ENCODE results near the gene OSCP1.

OSCP1 gene

GRCh38 chr1:36486439-36487335 is 36.4 kb upstream of the OSCP1 start:
- H3K4me3 ChIP-seq (replicated peaks; ENCODE audit: low read depth, low read length), result no peak overlapping the region
- no peak for DNase-seq (ENCODE audit: extremely low read depth, low read depth)
- no peak for TF ChIP-seq CTCF (IDR thresholded peaks at IDR 0.05; ENCODE audit: low read depth, low read length, missing control alignments)

- DNase-seq (ENCODE audit: extremely low read depth, low read depth), result no peak
- H3K4me3 ChIP-seq (replicated peaks; ENCODE audit: low read depth, low read length), result no peak overlapping the region
- TF ChIP-seq CTCF (IDR thresholded peaks at IDR 0.05; ENCODE audit: low read depth, low read length, missing control alignments), result no peak
Measured at GRCh38 chr1:36486093-36486438, 35.8 kb upstream of the OSCP1 start.

- DNase-seq (ENCODE audit: extremely low read depth, low read depth), result no peak
- no peak for TF ChIP-seq CTCF (IDR thresholded peaks at IDR 0.05; ENCODE audit: low read depth, low read length, missing control alignments)
- H3K4me3 ChIP-seq (replicated peaks; ENCODE audit: low read depth, low read length), result no peak overlapping the region
Measured at GRCh38 chr1:36484099-36484498, 33.8 kb upstream of the OSCP1 start.

- no peak within 1 kb of the TSS for H3K4me3 ChIP-seq (replicated peaks; ENCODE audit: low read depth, low read length)
- TF ChIP-seq CTCF (IDR thresholded peaks at IDR 0.05; ENCODE audit: low read depth, low read length, missing control alignments), result no peak
- DNase-seq (ENCODE audit: extremely low read depth, low read depth), result no peak
Measured at GRCh38 chr1:36482724-36483388, 32.6 kb upstream of the OSCP1 start, which contains the start of gene CSF3R. Gene CSF3R, minus strand, starts transcription at chr1:36482913. Its CDS starts 3,417 bp downstream, at chr1:36479496.

GRCh38 chr1:36481771-36482723 is 31.8 kb upstream of the OSCP1 start:
- DNase-seq (ENCODE audit: extremely low read depth, low read depth), result no peak
- H3K4me3 ChIP-seq (replicated peaks; ENCODE audit: low read depth, low read length), result no peak overlapping the region
- TF ChIP-seq CTCF (IDR thresholded peaks at IDR 0.05; ENCODE audit: low read depth, low read length, missing control alignments), result no peak

GRCh38 chr1:36481091-36481490 is 30.8 kb upstream of the OSCP1 start:
- no peak for DNase-seq (ENCODE audit: extremely low read depth, low read depth)
- no peak for TF ChIP-seq CTCF (IDR thresholded peaks at IDR 0.05; ENCODE audit: low read depth, low read length, missing control alignments)
- H3K4me3 ChIP-seq (replicated peaks; ENCODE audit: low read depth, low read length), result no peak overlapping the region
